CD4-positive, alpha-beta T cell treated with Interleukin-4 for 1 hour (primary cell): ENCODE measurements around the gene ESR1.
A peak's percentile ranks its signal among the peaks of the same experiment; 100 is the strongest.
"Not testable (repeated sequence)": the region's sequence is repeated elsewhere in the genome, so short reads cannot be mapped to it uniquely, and the experiment has no call there.

Experiments used
- DNase-seq, 2 donors: peaks; one replicate each; pipeline ENCODE4 v3.0.0-alpha.2; 2020 to 2022

The ESR1 gene

DNA sequence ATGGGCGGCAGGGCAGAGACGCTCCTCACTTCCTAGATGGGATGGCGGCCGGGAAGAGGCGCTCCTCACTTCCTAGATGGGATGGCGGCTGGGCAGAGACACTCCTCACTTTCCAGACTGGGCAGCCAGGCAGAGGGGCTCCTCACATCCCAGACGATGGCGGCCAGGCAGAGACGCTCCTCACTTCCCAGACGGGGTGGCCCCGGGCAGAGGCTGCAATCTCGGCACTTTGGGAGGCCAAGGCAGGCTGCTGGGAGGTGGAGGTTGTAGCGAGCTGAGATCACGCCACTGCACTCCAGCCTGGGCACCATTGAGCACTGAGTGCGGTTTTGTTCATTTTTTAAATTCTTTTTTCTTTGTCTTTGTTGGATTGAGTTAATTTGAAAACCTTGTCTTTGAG is 92.3 kb downstream of the ESR1 start:
- DNase-seq = not testable (repeated sequence)

GRCh38 chr6:151900256-151900655 is 92.8 kb downstream of the ESR1 start:
- no peak for DNase-seq

DNA sequence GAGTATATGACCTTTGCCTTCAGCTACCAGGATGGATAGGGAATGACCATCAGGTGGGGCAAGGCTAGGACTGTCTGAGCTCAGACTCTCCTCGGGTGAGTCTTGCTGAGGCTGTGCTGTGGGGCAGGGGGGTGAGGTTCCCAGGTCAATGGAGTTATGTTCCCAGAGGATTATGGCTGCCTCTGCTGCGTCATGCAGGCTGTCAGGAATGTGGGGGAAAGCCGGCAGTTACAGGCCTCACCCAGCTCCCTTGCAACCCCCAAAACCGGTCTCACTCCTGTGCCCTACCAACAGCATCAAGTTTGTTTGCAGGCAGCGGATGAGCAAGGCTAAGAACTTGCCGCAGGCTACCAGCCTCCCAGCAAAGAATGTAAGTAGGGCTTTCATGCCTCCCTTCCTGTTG is 93.5 kb downstream of the ESR1 start:
- no peak for DNase-seq

DNA sequence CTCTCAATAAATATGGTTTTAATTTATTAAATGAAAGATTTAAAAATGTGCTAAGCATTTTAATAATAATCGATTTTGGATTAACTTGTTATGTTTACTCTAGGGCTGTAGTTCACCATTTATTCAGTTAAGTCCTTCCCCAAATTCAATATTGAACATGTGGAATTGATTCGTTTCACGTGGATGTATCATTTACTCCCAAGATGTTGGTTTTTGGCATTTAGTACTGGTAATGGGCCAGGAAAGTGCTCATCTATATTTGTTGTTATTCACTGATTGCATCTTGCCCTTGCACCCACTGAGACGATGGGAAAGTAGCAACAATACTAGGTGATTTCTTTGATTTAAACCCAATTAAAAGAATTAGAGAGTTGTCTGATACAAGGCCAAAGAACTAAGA is 97.1 kb downstream of the ESR1 start:
- DNase-seq = no peak

GRCh38 chr6:151905072-151905471 is 97.6 kb downstream of the ESR1 start:
- no peak for DNase-seq

DNA sequence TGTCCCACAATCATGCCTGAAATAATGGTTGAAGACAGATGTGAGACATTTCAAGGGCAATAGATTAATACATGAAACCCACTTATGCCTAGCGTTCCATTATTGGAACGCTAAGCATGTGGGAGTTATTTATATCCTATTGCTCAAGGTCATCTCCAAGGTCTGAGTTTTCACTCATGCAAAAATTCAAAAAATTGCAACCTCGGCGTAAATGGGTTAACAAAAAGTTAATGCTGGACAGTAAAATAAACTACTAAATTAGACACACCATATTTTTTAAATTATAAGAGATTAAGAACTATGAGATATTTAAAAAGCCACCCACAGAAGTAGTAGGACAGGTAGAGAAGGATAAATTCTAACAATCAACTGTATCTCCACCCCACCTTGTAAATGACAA is 98.4 kb downstream of the ESR1 start:
- DNase-seq = no peak

GRCh38 chr6:151911401-151911800 is 103.9 kb downstream of the ESR1 start:
- DNase-seq = no peak

GRCh38 chr6:151914484-151914883 is 107.0 kb downstream of the ESR1 start:
- DNase-seq = no peak

DNA sequence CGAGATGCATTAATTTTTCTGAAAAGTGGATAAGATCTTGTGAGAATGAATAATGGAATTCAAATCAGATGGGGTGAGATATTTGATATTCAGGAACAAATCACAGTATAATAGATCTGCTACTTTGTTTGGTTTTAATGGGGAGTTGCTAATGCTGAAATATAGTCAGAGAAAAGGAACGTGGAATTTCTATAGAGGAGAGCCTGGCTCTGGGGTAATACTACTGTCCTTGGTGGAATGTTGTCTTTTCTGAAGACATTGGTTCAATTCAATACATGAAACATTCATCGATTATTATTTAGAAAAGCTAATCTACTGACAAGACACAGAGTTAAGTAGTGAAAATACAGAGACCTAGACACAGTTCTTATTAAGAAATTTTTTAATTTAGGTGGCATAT is 108.6 kb downstream of the ESR1 start:
- DNase-seq = no peak

DNA sequence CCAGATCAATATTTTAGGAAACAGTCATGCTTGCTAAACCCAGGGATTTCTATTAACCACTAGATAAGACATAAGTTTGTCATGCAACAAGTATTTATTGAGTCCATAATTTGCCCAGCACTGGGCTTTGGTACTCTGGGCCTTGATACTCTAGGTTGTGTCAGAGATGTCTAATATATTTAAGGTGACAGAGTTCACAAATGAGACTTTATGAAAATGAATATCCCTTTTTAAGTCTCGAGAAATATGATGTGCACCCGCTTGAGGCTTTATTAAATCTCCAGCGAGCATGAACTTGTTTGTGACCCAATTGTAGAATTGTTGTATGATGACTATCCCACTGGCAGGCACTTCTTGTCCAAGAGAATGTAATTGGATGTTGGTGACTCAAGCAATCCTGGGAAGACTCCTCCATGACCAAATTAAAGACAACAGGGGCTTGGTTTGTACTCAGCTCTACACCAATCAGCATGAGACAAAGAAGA is 109.2 kb downstream of the ESR1 start:
- no peak for DNase-seq

- DNase-seq = no peak
Observed at GRCh38 chr6:151917531-151918329, 110.2 kb downstream of the ESR1 start.

- no peak for DNase-seq
Observed at GRCh38 chr6:151940307-151940706, 132.8 kb downstream of the ESR1 start.

DNA sequence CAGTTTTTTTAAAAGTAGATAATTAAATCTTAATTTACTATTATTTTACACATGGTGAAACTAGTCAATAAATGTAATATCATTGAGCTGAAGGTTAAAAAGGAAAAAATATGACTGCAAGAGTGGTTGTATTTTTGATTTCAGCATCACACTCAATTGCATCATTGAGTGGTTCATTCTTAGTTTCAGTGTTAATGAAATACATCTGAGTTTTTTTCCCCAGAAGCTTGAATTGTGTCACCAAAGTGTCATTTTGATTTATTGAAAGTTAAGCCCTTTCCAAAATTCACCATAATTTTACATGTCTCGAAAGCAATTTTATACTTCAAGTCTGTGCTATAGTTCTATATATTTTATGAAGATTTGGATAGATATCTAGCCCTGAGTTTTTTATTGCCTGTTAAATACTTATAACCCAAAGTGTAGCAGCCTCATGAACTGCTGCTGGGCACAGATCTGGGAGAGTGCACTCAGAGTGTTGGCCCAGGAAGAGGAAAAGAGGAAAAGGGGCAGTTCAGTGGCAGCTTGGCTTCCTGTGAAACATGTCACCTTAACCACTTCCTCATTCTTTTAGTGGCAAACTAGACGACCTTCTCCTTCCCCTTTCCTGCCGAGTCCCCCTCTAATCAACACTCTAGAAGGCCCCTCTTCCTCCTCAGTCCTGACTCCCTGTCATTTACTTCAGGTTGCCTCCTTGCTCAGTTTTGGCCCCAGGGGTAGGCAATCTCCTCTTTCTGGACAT is 140.7 kb downstream of the ESR1 start:
- peak; percentile 14 to 53 for DNase-seq

DNA sequence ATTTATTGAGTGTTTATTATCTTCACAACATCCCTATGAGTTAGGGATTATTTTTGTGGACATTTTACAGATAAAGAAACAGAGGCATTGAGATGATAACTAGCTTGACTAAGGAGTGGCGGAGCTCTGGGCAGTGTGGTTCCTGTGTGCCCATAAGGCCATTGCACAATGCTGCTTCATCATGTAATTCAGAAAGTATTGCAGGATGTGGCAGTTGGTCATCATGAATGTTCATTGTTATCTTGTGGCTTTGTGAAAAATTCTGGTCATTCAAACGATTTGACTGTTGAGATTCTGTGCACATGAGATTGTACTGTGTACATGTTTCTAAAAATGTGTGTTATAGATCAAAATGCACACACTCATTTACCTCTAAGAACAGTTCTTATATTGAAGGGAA is 150.8 kb downstream of the ESR1 start:
- peak in 1 of 2 donors; percentile 37 for DNase-seq

- no peak for DNase-seq
Observed at GRCh38 chr6:151959086-151959485, 151.6 kb downstream of the ESR1 start.

DNA sequence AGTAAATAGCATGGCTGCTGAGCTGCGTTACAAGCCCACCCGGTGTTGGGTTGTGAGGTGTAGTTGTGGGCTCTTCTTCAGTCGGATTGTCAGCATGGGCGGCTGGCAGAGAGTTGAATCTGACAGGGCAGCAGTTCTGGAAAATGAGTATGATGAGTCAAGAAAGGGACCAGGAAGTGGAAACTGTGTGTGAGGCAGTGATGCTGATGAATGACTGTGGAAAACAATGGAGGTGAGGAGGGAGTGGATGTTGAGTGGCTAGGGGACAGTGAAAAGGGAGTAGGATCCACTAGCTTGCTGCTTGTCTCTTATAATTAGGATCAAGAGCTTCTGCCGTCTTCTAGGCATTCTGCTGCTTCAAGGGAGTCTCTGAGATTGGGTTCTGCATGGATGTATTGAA is 154.3 kb downstream of the ESR1 start:
- no peak for DNase-seq

GRCh38 chr6:151962246-151962846 is 154.9 kb downstream of the ESR1 start:
- peak in 1 of 2 donors; percentile 6 for DNase-seq

DNA sequence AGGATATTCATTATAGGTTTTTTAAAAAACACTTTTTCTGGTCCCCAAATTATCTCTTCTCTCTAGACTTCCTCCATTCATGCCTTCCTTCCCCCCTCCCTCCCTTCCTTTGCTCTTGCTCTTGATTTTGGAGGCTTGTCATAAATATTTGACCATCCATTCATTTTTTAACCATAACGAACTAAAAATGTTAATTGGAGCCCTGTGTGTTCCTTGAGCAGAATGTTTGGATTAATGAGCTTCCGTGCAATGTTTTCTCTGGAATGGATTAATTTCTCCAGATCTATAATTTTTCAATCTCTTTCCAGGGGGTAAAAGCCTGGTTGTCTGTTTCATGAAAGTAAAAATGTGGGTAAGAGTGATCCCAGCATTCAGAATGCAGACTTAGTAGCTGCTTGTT is 155.5 kb downstream of the ESR1 start:
- no peak for DNase-seq

- DNase-seq = not testable (repeated sequence)
Observed at GRCh38 chr6:151964412-151964811, 156.9 kb downstream of the ESR1 start.

DNA sequence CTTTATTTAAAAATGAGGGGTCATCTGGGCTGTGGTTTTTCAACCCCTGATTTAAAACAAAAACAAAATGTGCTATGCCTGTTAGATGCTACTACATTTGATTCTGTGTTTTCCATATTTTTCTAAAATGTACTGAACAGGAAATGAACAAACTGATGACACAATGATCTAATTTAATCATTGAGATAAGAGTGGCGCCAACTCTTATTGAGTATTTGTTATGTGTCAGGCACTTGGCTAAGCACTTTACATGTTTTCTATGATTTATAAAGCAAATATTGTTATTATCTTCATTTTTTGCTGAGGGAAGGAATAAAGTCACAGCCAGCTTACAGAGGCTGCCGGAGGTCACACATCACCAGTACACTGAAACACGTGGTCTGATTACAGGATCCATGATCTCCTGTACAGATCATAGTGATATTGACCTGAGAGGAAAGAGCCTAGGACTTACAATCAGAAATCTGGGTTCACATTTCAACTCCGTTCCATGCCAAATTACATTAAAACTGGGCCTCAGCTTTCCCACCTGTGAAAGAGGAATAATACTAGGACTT is 166.7 kb downstream of the ESR1 start:
- DNase-seq = no peak

DNA sequence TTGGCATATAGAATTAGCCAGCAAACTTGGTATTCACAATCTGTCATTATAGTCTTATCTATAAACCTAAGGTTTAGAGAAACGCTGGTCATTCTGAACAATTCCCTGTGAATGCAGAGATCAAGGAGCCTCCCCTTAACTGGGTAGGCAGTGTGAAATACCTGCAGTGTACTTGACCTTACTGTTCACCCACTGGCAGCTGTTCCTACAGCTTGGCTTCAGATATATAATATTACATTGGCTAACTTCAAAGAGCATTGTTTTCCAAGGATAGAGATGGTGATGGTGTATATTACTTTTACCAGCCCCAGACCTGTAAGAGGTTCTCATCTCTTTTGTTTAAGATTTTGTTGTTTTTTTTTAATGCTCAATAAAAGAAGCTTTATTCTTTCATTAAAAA is 168.3 kb downstream of the ESR1 start:
- no peak for DNase-seq

GRCh38 chr6:151988199-151988598 is 180.7 kb downstream of the ESR1 start:
- DNase-seq = not testable (repeated sequence)

GRCh38 chr6:151992091-151992490 is 184.6 kb downstream of the ESR1 start:
- DNase-seq = no peak
